HepG2 (cell line): ENCODE measurements around the gene MEIOB. TPM values are rescaled to one million over a fixed set of nuclear protein-coding genes. Genes with fewer than 3 reads are reported as not detected.
A peak's percentile ranks its signal among the peaks of the same experiment; 100 is the strongest.

Experiments
- ATAC-seq: fragments of 200-7000 bp; cut with Tn5 transposase; 3 replicates; pipeline ENCODE4 v1.9.1; 2020; ENCODE audit warnings: mild to moderate bottlenecking, moderate library complexity
- BruUV-seq: library from RNA; stranded (reverse); fragments of 400-500 nt; replicated peaks from 2 replicates; lab custom pipeline; 2021; lab: Mats Ljungman, UMichigan
- CTCF ChIA-PET: fragments of 300-600 bp; formaldehyde crosslinking; extraction: SDS; loops from one replicate; lab custom pipeline; 2021; ENCODE audit warnings: low total read pairs, inconsistent platforms, low intra/inter-chr PET ratio; lab: Yijun Ruan, JAX
- POLR2A ChIA-PET: fragments of 350-600 bp; sonication (Branson Sonifier 250); formaldehyde crosslinking; loops from one replicate; lab custom pipeline; 2020; ENCODE audit warnings: antibody characterized with exemption, inconsistent platforms; lab: Yijun Ruan, JAX
- DNase-seq: peaks from one replicate; pipeline ENCODE4 v3.0.0-alpha.2; 2015; ENCODE audit warnings: low spot score
- FAIRE-seq: peaks from 3 replicates; lab custom pipeline; 2011; peaks lifted over from hg19 to GRCh38; lab: Jason Lieb, UNC
- H2AFZ ChIP-seq: one replicate; pipeline ENCODE4 v1.6.1; 2011; ENCODE audit warnings: low read length, inconsistent platforms
- H3K27ac ChIP-seq: fragments of 300-600 bp; 3 replicates; pipeline ENCODE4 v1.8.0; 2011; ENCODE audit warnings: mixed run types, mild to moderate bottlenecking, mixed read lengths, low read length, inconsistent platforms; ENCODE audit not compliant: insufficient read depth; ENCODE audit errors: extremely low read length
- H3K27me3 ChIP-seq, 2 experiments: fragments of 200-600 bp in 1 of 2; 2 replicates in 1 of 2; 3 replicates in 1 of 2; pipeline versions ENCODE4 v1.6.0 to v1.8.0; 2011; ENCODE audit warnings: low read length in 2 of 2, mild to moderate bottlenecking in 2 of 2, moderate library complexity in 2 of 2, inconsistent platforms in 1 of 2; ENCODE audit not compliant: insufficient read depth in 2 of 2, control insufficient read depth in 1 of 2
- H3K36me3 ChIP-seq, 2 experiments: fragments of 200-600 bp in 1 of 2; replicated peaks in 1 of 2; 2 replicates in 1 of 2; 3 replicates in 1 of 2; pipeline versions ENCODE4 v1.5.1 to v1.8.0; 2011; ENCODE audit warnings: low read length in 2 of 2, inconsistent platforms in 1 of 2; ENCODE audit not compliant: insufficient read depth in 2 of 2, control insufficient read depth in 1 of 2
- H3K4me1 ChIP-seq: 2 replicates; pipeline ENCODE4 v1.5.1; 2012; ENCODE audit warnings: low read length, inconsistent platforms; ENCODE audit not compliant: insufficient read depth
- H3K4me2 ChIP-seq: 2 replicates; pipeline ENCODE4 v1.6.0; 2011; ENCODE audit warnings: low read depth, low read length, inconsistent platforms
- H3K4me3 ChIP-seq, 3 experiments: fragments of 200-600 bp in 1 of 3; sonication (generic), shearing (Covaris generic) in 1 of 3; replicated peaks in 1 of 3; 2 replicates each; pipeline ENCODE4 v1.5.1; 2011 to 2016; ENCODE audit warnings: low read length in 3 of 3, inconsistent platforms in 2 of 3, low read depth in 2 of 3, mild to moderate bottlenecking in 2 of 3, control low read depth in 1 of 3, mixed read lengths in 1 of 3; ENCODE audit not compliant: insufficient read depth in 1 of 3
- H3K79me2 ChIP-seq: one replicate; pipeline ENCODE4 v1.6.1; 2011; ENCODE audit warnings: low read length, inconsistent platforms; ENCODE audit not compliant: insufficient read depth
- H3K9ac ChIP-seq: 2 replicates; pipeline ENCODE4 v1.6.0; 2011; ENCODE audit warnings: mild to moderate bottlenecking, low read depth, low read length, inconsistent platforms; ENCODE audit not compliant: insufficient read depth
- H3K9me3 ChIP-seq: 2 replicates; pipeline ENCODE4 v1.5.1; 2012; ENCODE audit warnings: mild to moderate bottlenecking, low read length
- H4K20me1 ChIP-seq: 2 replicates; pipeline ENCODE4 v1.6.0; 2011; ENCODE audit warnings: inconsistent platforms, mild to moderate bottlenecking, low read length, moderate library complexity; ENCODE audit not compliant: insufficient read depth
- AKAP8 ChIP-seq: sonication (generic); formaldehyde crosslinking; IDR thresholded peaks from 2 replicates; pipeline ENCODE4 v1.5.1; 2020; ENCODE audit warnings: mild to moderate bottlenecking, missing genetic modification reagents
- FOXA3 ChIP-seq: IDR thresholded peaks from 2 replicates; pipeline ENCODE4 v1.6.1; 2016; ENCODE audit warnings: missing genetic modification reagents, missing compliant biosample characterization
- POLR2A ChIP-seq, 2 experiments: IDR thresholded peaks; 2 replicates each; pipeline ENCODE4 v1.6.1; 2011; ENCODE audit warnings: low read depth in 2 of 2, low read length in 2 of 2, mild to moderate bottlenecking in 1 of 2, moderate library complexity in 1 of 2; ENCODE audit not compliant: insufficient read depth in 1 of 2
- RBFOX2 ChIP-seq: fragments of 200-400 bp; formaldehyde crosslinking; IDR thresholded peaks from 2 replicates; pipeline ENCODE4 v1.6.1; 2017; ENCODE audit warnings: low read depth, mild to moderate bottlenecking, low read length
- REL ChIP-seq: sonication (generic); formaldehyde crosslinking; conservative IDR thresholded peaks from 2 replicates; pipeline ENCODE4 v1.8.0; 2022; ENCODE audit warnings: mild to moderate bottlenecking, missing genetic modification reagents, moderate library complexity
- SATB2 ChIP-seq: sonication (generic); formaldehyde crosslinking; IDR thresholded peaks from 2 replicates; pipeline ENCODE4 v1.5.0; 2020; ENCODE audit warnings: missing genetic modification reagents
- ZFP36 ChIP-seq: fragments of 150-350 bp; IDR thresholded peaks from 2 replicates; pipeline ENCODE4 v1.6.1; 2018; ENCODE audit warnings: borderline replicate concordance, low read length, low read depth; ENCODE audit not compliant: partially characterized antibody
- ZNF724P ChIP-seq: sonication (generic); formaldehyde crosslinking; IDR thresholded peaks from 2 replicates; pipeline ENCODE4 v1.8.0; 2022; ENCODE audit warnings: missing genetic modification reagents, borderline replicate concordance
- WGBS: methylation state at CpG from one replicate; pipeline ENCODE4 v1.1.6; 2017; ENCODE audit warnings: low lambda C conversion rate; 5-methylcytosine and 5-hydroxymethylcytosine counted together
- in situ Hi-C: cut with HindIII; loops from 2 replicates; pipeline ENCODE4 v1.10.0; 2017; ENCODE audit warnings: low pct_unique_long_range_greater_than_20kb; ENCODE audit not compliant: extremely low pct_ligation_motif_present
- intact Hi-C: fragments of 100-400 bp; cut with micrococcal nuclease; formaldehyde crosslinking; loops from one replicate; pipeline ENCODE4 v1.10.0; 2022; ENCODE audit not compliant: unreplicated experiment
- polyA plus RNA-seq, 8 experiments: library from polyadenylated mRNA; depleted of rRNA in 3 of 8; stranded (reverse) in 7 of 8; unstranded in 1 of 8; fragments of >200 nt; fragmentation: Illumina TruSeq in 4 of 8; extraction: Trizol in 4 of 8; gene quantifications; 2 replicates each; pipeline versions ENCODE4 v1.2.1 to v1.2.3, GENCODE V29; 2011 to 2016; ENCODE audit warnings: low read depth in 4 of 8, missing spikeins in 1 of 8, mixed read lengths in 1 of 8; ENCODE audit not compliant: insufficient read depth in 1 of 8
- total RNA-seq, 5 experiments: library from RNA; depleted of rRNA; stranded (reverse); fragments of >200 nt; fragmentation: Illumina TruSeq; extraction: Trizol; gene quantifications; 2 replicates each; pipeline ENCODE4 v1.2.3, GENCODE V29; 2016; ENCODE audit warnings: low read depth in 1 of 5
- TF ChIP-seq, protein P1 (sequence below): sonication (generic); formaldehyde crosslinking; IDR thresholded peaks from 2 replicates; pipeline ENCODE4 v1.4.0; 2020; ENCODE audit warnings: missing genetic modification reagents, mild to moderate bottlenecking, borderline replicate concordance
- TF ChIP-seq, protein P2 (sequence below): sonication (generic); formaldehyde crosslinking; IDR thresholded peaks from 2 replicates; pipeline ENCODE4 v1.4.0; 2020; ENCODE audit warnings: missing genetic modification reagents, borderline replicate concordance
- TF ChIP-seq, protein P3 (sequence below): sonication (generic); formaldehyde crosslinking; IDR thresholded peaks from 2 replicates; pipeline ENCODE4 v1.8.0; 2022; ENCODE audit warnings: mild to moderate bottlenecking, missing genetic modification reagents

The MEIOB gene
- total and polyA plus RNA-seq, 2 of the 13 experiments (the other 11 are each of a cell fraction or from before 2014, with no cell fraction given): 0.17 TPM; not detected in 1

DNA sequence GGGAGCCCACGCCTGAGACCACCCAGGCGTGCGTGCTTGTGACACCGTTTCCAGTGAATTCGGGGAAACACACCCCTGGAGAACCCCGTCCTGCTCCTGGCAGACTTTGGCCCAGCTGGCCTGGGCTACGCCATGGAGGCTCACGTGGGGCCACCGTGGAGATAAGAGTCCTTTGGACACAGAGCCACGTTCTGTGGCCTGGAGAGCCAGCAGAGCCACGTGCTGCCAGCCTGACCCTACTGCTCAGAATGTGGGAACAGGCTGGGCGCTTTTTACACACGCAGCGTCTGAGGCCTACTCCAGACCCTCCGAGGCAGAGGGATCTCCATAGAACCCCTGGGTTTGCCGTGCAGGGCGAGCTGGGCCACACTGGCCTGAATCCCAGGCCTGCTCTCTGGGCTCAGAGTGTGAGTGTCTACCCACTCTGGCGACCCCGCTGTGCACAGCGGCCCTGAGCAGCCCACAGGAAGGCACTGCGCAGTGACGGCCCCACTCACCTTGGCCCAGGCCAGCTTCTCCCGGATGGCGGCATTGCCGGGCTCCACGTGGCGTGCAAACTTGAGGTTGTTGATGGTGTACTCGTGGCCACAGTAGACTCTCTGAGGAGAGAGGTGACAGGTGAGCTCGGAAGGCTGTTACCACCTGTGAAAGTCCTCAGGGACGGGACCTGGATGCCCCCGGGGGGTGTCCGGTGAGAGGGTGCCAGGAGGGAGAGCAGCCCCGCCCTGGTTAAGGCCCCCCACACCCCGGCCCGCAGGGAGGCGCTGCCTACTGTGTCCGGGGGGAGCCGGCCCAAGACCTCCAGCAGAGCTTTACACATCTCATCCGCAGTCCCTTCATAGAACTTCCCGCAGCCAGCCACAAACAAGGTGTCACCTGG, 55.3 kb downstream of the MEIOB start:
- Histone ChIP-seq H3K4me2 (no peak overlapping the region), H2AFZ (no peak overlapping the region), H3K27me3 (no peaks in the 10 kb centered on the region), H4K20me1 (peaks cover 5% of the 10 kb centered on the region; the same call in 1 of the 2 replicates), H3K79me2 (no peaks in the 10 kb centered on the region), H3K9ac (no peak overlapping the region), H3K9me3 (no peaks in the 10 kb centered on the region), H3K27ac (no peak overlapping the region), H3K36me3 (peaks cover 10 to 33% of the 10 kb centered on the region in 2 experiments; a peak in 4 of 5 replicates), H3K4me3 (no peak overlapping the region), H3K4me1 (peaks cover 10% of the 10 kb centered on the region)
- FAIRE-seq: no peak
- no peak for TF ChIP-seq RBFOX2
- TF ChIP-seq ZFP36: no peak
- 0 out of 2 replicates have a peak, but pooled peaks have one; percentile 27 for TF ChIP-seq AKAP8 (CRISPR knock-in tag)
- TF ChIP-seq POLR2A (IDR thresholded peaks at IDR 0.05; ENCODE audit: insufficient read depth in 1 of 2, low read depth in 2 of 2, low read length in 2 of 2): 0 out of 4 replicates have a peak, but pooled peaks of 1 of the 2 experiments have one; percentile 24
- no peak for TF ChIP-seq SATB2 (CRISPR knock-in tag)
- TF ChIP-seq, protein P1, sequence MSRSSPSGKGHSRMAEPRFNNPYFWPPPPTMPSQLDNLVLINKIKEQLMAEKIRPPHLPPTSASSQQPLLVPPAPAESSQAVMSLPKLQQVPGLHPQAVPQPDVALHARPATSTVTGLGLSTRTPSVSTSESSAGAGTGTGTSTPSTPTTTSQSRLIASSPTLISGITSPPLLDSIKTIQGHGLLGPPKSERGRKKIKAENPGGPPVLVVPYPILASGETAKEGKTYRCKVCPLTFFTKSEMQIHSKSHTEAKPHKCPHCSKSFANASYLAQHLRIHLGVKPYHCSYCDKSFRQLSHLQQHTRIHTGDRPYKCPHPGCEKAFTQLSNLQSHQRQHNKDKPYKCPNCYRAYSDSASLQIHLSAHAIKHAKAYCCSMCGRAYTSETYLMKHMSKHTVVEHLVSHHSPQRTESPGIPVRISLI: no peak
- no peak for TF ChIP-seq FOXA3
- TF ChIP-seq REL (CRISPR knock-in tag): no peak
- TF ChIP-seq, protein P2, sequence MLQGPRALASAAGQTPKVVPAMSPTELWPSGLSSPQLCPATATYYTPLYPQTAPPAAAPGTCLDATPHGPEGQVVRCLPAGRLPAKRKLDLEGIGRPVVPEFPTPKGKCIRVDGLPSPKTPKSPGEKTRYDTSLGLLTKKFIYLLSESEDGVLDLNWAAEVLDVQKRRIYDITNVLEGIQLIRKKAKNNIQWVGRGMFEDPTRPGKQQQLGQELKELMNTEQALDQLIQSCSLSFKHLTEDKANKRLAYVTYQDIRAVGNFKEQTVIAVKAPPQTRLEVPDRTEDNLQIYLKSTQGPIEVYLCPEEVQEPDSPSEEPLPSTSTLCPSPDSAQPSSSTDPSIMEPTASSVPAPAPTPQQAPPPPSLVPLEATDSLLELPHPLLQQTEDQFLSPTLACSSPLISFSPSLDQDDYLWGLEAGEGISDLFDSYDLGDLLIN (CRISPR knock-in tag): no peak
- TF ChIP-seq ZNF724P (CRISPR knock-in tag): no peak
- TF ChIP-seq, protein P3, sequence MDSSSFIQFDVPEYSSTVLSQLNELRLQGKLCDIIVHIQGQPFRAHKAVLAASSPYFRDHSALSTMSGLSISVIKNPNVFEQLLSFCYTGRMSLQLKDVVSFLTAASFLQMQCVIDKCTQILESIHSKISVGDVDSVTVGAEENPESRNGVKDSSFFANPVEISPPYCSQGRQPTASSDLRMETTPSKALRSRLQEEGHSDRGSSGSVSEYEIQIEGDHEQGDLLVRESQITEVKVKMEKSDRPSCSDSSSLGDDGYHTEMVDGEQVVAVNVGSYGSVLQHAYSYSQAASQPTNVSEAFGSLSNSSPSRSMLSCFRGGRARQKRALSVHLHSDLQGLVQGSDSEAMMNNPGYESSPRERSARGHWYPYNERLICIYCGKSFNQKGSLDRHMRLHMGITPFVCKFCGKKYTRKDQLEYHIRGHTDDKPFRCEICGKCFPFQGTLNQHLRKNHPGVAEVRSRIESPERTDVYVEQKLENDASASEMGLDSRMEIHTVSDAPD (CRISPR knock-in tag): no peak
- CTCF ChIA-PET: no interaction called here
- DNase-seq: no peak
- in situ Hi-C loops: no loop called here
- no CpG with 5 or more reads among the region's 40 CpGs for WGBS
- POLR2A ChIA-PET: no interaction called here
- ATAC-seq: no peak
- no TSS peak for BruUV-seq
- intact Hi-C loops: no loop called here
